HG03342 (cell line): ENCODE results near the gene CXXC5.
"Not testable (repeated sequence)": the region's sequence is repeated elsewhere in the genome, so short reads cannot be mapped to it uniquely, and the experiment has no call there.

Source experiments
- ATAC-seq: cut with Tn5 transposase; IDR thresholded peaks from one replicate; pipeline ENCODE4 v1.9.1; 2021; ENCODE audit warnings: mild to moderate bottlenecking, moderate library complexity; ENCODE audit not compliant: unreplicated experiment

Gene CXXC5

DNA sequence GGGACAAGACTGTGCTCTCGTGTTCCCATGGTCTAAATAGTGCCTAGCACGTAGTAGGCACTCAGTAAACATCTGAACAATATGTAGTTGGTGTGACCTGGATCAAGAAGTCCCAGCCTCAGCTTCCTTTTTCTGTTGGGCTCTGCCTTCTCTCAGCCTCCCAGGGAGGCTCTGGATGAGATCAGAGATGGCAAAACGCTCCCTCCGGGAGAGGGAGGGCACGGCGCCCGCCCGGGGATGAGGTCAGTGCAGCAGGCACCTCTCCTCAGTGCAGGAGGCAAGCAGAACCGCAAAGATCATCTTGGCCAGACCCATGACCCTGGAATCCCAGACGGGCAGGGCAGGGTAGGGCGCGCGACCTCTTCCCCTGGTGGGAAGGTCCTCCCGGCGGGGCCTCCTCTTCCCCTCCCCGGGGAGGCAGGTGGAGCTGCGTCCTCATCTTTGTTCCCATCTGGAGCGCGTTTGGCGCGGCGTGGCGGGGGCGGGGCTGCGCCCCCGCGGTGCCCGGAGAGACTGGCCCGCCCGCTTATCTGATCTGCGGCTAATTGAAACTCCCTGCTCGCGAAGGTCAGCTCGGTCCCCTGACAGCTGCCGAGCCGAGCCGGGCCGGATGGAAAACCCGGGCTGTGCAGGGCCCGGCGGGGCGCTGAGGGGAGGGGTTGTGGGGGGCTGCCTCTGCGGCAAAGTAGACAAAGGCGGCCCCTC lies 60.9 kb downstream of the CXXC5 start:
- ATAC-seq = no peak

DNA sequence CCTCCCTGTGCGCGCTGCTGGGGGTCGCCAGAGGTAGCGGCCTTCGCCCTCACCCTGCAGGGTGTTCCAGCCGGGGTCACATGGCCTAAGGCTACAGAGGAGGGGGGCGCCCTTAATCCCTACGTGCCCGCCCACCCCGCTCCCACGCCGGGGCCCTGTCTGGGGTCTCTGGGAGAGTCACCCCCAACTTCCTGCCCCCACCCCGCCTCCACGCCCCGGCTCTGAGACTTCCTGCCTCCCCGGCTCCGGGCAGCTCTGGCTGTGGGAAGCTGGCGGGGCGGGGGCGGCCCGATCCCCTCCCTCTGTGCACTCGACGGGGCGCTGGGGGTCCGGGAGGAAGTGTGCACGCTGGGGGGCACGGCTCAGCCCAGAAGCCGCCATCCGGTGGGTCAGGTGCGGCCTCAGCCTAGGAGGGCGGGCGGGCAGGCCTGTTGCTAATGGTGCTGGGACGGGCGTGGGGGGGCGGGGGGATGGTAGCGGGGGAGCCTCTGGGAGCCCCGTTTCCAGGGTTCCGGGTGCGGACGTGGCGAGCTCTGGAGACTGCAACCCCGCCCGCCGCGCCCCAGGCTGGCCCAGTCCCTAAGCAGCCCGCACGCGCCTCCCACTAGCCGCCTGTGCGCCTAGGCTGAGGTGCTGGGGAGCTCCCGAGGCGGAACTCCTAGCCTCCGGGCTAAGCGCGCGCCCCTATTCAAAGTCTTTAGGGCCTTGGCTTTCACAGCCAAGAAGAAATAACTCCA lies 61.6 kb downstream of the CXXC5 start:
- no peak for ATAC-seq

DNA sequence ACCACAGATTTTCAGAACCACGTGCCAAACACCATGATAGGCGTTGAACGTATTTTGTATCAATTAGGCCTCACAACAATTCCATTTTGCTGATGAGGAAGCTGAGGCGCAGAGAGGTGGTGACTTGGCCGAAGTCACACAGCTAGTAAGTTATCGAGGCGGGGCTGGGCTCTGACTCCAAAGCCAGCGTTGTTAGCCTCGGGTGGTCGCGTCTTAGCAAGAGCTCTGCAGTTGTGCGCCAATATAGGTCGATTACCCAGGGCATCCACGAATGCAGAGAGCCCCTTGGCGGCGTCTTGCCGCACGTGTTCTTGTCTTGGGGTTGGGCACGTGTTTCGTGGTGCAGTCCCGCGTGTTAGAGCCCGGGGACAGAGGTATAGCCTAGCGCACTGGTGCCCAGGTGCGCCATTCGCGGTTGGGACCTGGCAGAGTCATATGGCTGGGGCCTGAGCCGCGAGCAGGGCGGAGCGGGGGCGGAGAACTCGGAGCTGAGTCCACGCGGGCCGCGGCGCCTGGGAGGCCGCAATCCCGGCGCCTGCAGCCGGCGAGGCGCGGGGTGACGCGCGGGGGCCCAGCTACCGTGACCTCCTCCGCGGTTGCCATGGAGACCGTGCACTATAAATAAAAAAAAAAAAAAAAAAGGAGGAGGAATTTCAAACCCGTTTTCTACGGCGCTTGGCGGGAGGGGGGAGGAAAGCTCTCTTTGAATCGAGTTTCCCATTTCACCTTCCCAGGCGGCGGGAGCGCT lies 62.3 kb downstream of the CXXC5 start:
- ATAC-seq = no peak

DNA sequence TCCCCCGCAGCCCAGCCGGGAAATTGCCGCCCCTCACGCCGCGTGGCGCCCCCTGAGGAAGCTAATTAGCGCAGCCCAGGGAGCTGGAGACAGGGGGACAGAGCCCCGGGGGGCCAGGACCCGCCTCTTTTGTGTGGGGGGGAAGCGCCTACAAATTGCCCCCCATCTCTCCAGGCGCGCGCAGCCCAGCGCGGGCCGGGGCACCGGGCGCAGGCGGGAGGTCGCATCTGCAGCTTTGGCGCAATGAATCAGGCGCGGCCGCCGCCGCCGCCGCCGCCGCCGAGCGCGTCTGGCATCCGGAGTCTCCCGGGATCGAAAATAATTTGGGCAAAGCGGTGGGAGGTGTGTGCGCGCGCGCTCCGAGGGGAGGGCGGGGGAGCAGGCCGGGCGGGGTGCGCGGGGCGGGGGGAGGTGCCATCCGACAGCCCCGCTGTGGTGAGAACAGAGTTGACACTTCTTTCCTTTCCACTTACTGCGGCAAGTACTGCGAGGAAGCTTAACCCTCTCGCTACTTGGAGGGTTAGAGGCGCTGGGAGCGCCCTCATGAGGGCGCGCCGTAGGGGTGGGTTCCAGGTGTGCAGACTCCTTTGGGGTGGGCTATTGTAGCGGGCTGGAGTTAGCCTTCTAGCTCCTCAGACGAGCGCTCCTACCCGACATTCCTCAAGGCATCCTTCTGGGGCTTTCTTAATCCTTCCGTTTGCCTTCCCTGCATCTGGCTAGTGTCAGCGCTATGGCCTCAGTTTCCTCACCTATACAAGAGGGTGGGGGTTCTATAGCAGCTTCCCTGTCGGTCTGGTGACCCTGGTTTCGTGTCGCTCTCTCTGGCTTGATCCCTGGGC lies 63.1 kb downstream of the CXXC5 start:
- ATAC-seq = no peak

DNA sequence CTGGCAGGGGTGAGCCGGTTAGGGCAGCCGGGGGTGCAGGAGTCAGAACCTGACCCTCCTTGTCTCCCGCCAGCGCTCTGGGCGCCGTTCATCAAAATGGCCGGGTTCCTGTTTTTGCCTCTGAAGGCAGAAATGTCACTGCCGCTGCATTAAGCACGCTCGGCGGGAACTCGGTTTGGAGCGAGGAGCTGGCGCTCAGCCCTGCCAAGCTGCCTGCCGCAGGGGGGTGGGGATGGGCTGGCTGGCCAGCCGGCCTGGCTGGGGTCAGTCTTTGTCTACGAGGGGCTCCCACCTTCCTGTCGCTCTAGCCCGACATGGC lies 63.7 kb downstream of the CXXC5 start:
- no peak for ATAC-seq

DNA sequence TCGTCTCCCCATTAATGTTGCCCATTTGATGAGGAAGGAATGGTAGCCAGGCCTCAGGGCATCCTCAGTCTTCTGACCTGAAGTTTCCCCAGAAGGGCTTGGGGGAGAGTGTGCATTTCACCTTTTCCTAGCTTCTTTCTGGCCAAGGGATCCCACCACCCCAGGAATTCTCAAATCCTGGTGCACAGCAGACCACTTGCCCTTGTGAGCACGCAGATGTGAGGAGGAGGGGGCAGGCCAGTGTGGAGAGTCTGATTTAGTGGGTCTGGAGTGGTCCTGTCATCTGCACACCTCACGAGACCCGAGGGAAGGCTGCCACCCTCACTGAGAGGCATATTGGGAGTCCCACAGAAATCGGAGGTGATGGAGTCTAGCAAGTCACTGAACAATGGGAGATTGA lies 64.3 kb downstream of the CXXC5 start:
- ATAC-seq = no peak

DNA sequence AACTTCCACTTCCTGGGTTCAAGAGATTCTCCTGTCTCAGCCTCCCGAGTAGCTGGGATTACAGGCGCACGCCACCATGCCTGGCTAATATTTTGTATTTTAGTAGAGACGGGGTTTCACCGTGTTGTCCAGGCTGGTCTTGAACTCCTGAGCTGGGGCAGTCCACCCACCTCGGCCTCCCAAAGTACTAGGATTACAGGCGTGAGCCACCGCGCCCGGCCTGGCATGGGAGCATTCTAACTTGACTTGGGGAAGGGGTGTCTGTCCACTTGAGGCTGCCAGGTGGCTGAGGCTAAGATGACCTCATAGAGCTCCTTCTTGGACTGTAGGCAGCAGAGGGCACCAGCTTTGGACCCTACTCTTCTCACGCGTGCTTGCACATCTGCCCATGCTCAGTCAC lies 65.7 kb downstream of the CXXC5 start:
- not testable (repeated sequence) for ATAC-seq

DNA sequence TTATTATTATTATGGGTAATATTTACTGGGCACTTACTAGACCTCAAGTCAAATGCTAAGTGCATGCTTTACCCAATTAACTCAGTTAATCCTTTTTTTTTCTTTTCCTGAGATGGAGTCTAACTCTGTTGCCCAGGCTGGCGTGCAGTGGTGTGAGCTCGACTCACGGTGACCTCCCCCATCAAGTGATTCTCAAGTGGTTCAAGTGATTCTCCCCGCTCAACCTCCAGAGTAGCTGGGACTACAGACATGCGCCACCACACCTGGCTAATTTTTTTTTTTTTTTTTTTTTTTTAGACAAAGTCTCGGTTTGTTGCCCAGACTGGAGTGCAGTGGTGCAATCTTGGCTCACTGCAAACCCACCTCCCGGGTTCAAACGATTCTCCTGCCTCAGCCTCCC lies 69.1 kb downstream of the CXXC5 start:
- ATAC-seq = no peak

DNA sequence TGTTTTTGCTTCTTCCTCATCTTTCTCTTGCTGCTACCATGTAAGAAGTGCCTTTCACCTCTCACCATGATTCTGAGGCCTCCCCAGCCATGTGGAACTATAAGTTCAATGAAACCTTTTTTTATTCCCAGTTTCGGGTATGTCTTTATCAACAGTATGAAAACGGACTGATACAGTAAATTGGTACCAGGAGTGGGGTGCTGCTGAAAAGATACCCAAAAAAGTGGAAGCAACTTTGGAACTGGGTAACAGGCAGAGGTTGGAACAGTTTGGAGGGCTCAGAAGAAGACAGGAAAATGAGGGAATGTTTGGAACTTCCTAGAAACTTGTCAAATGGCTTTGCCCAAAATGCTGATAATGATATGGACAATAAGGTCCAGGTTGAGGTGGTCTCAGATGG lies 70.3 kb downstream of the CXXC5 start:
- ATAC-seq = not testable (repeated sequence)

DNA sequence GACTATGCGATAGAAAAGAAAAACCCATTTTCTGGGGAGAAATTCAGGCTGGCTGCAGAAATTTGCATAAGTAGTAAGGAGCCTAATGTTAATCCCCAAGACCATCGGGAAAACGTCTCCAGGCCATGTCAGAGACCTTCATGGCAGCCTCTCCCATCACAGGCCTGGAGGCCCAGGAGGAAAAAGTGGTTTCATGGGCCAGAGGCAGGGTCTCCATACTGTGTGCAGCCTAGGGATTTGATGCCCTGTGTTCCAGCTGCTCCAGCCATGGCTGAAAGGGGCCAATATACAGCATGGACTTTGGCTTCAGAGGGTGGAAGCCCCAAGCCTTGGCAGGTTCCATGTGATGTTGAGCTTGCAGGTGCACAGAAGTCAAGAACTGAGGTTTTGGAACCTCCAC lies 71.8 kb downstream of the CXXC5 start:
- not testable (repeated sequence) for ATAC-seq

DNA sequence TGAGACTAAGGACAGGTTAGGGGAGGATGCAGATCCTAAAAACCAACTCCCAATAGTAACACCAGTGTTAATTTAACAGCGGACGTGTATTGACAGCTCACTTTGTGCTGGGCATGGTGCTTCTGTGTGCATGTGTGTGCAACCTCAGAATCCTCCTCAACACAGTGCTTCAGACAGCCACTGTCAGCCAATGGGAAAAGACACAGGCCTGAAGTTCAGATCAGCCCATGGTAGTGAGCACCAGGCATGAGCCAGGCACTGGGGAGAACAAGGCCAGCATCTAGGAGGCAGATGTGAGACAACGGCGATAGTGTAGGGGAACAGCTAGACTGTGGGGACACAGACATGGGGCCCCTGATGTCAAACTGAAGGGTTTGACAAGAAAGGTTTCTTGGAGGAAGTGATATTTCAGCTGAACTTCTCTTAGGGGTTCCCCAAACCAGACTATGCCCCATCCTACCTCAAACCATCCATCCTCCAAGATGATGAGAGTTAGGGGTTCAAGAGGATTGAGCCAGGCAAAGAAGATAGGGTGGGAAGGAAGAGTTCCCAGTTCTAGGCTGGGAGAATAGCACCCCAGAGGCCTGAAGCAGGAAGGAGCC lies 75.9 kb downstream of the CXXC5 start:
- no peak for ATAC-seq

DNA sequence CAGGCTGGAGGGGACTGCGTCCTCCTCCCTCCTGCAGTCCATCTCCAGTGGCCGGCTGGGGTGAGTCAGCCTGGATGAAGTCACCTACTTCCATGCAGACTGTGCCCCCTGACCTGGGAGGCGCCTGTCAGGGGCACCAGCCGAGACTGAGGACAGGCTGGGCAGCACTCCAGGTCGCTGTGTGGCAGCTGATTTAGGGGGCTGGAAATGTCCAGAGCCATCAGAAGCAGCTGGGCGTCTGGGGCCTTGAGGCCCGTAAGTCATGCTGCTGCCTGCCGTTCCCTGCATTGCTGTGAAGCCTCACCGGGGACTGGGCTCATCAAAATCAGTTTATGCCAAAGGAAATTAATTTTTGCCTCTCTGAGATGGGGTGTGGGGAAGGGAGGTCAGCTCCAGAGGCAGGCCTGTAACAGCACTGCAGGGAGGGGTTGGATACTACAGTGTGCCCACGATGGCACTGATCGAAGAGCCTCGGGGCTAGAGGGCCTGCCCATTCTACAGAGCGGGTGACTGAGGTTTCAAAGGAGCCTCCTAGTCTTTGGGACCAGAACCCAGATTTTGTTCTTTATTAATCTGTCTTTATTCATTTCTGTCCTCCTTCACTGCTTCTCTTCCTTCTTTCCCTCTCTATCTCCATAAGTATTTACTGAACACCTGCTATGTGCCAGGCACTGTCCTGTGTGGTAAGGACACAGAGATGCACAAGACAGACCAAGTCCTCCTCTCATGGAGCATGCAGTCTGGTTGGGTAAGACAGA lies 77.1 kb downstream of the CXXC5 start:
- no peak for ATAC-seq

DNA sequence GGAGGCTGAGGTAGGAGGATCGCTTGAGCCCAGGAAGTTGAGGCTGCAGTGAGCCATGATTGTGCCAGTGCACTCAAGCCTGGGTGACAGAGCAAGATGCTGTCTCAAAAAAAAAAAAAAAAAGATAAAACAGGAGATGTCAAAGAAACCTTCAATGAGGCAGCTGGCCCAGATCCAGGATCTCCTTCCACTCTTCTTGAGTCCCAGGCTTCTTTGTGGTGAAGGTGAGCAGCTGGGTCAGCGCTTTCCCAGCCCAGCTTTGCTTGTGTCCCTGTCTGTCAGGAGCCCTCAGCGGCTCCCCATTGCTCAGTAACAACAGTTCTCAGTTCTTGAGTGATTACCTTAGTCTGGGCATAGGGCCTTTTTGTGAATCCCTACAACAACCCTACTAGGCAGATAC lies 78.1 kb downstream of the CXXC5 start:
- ATAC-seq = no peak

DNA sequence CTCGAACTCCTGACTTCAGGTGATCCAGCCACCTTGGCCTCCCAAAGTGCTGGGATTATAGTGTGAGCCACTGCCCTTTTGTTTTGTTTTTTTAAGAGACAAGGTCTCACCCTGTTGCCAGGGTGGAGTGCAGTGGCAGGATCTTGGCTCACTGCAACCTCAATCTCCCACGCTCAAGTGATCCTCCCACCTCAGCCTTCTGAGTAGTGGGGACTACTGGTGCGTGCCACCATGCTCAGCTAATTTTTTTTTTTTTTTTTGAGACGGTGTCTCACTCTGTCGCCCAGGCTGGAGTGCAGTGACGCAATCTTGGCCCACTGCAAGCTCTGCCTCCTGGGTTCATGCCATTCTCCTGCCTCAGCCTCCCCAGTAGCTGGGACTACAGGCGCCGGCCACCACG lies 79.5 kb downstream of the CXXC5 start:
- not testable (repeated sequence) for ATAC-seq

DNA sequence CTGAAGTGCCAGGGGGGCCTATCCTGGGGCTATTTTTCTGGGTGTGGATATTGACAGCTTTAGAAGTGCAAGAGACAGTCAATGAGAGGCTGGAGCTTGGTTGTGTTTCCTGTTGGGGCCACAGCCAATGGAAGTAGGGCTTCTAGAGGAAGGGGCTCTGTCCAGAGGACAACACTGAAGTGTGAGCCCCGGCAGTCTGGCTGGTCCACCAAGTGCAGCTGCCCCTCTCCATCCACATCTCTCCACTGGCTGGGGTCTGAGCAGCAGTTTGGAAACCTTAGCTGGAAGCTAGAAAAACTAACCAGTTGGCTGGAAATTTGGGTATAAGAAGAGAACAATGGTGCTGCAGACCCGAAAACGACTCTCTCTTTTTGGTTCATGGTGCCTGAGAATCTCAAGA lies 83.1 kb downstream of the CXXC5 start:
- no peak for ATAC-seq

DNA sequence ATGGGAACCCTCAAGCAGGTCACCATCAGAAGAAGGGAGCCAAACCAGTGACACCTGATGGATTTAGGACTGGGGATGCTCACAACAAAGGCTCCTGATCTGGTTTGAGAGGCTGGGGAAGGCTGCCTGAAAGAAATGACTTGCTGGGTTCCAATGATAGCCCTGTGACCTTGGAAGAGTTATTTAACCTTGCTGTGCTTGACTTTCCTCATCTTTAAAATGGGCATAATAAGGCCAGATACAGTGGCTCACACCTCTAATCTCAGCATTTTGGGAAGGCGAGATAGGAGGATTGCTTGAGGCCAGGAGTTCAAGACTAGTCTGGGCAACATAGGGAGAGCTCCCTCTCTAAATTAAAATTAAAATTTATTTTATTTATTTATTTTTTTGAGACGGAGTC lies 83.9 kb downstream of the CXXC5 start:
- ATAC-seq = no peak

DNA sequence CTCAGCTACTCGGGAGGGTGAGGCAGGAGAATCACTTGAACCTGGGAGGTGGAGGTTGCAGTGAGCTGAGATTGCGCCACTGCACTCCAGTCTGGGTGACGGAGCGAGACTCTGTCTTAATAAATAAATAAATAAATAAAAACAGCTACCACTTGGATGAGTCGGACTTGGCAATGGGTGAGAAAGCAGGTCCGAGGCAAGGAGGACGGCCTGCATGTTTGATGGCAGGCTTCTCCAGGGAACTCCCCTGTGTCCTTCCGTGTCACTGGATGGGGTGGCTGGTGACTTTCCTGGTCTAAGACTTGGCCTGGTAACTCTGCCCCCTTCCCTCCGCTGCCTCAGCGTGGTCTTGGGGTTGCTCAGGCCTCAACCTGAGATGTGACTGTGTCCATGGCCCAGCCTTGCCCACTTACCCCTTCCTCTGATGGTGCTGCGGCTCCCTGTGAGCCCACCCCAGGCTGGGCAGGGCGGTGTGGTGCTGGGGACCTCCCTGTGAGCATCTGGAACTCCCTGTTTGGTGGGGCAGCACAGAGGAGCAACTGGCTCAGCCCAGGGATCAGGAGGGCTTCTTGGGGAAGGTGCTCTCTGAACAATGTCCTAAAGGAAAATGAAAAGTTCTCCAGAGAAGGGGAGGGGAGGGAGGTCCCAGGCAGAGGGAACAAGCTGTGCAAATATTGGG lies 85.0 kb downstream of the CXXC5 start:
- ATAC-seq = no peak
